ENCODE data around the gene MIEF1.
A peak's percentile ranks its signal among the peaks of the same experiment; 100 is the strongest.

Gene MIEF1

GRCh38 chr22:39528681-39529486, 26.8 kb downstream of the MIEF1 start:
- DNase-seq (ENCODE audit: low spot score), result peak; percentile 74

GRCh38 chr22:39529487-39529851, 27.4 kb downstream of the MIEF1 start:
- DNase-seq (ENCODE audit: low spot score), result no peak

- DNase-seq (ENCODE audit: low spot score), result no peak
Observed at GRCh38 chr22:39530116-39530515, 28.0 kb downstream of the MIEF1 start.

GRCh38 chr22:39530692-39531331, 28.7 kb downstream of the MIEF1 start:
- DNase-seq (ENCODE audit: low spot score), result no peak

GRCh38 chr22:39532215-39533073, 30.4 kb downstream of the MIEF1 start, which contains the start of gene RPS19BP1:
Gene RPS19BP1 (minus strand): TSS chr22:39532748. CDS start chr22:39532738, 10 bp downstream.
- peak; percentile 100 for DNase-seq (ENCODE audit: low spot score)

- no peak for DNase-seq (ENCODE audit: low spot score)
Observed at GRCh38 chr22:39534092-39534506, 32.0 kb downstream of the MIEF1 start.

- DNase-seq (ENCODE audit: low spot score), result peak; percentile 79
Observed at GRCh38 chr22:39534591-39535356, 32.7 kb downstream of the MIEF1 start.

GRCh38 chr22:39535357-39535725, 33.3 kb downstream of the MIEF1 start:
- no peak for DNase-seq (ENCODE audit: low spot score)

GRCh38 chr22:39535831-39536449, 33.9 kb downstream of the MIEF1 start:
- DNase-seq (ENCODE audit: low spot score), result no peak

- DNase-seq (ENCODE audit: low spot score), result no peak
Observed at GRCh38 chr22:39536711-39537110, 34.6 kb downstream of the MIEF1 start.

GRCh38 chr22:39537975-39538374, 35.9 kb downstream of the MIEF1 start:
- DNase-seq (ENCODE audit: low spot score), result no peak

- DNase-seq (ENCODE audit: low spot score), result no peak
Observed at GRCh38 chr22:39543095-39543494, 41.0 kb downstream of the MIEF1 start.

- peak; percentile 57 for DNase-seq (ENCODE audit: low spot score)
Observed at GRCh38 chr22:39545386-39546365, 43.6 kb downstream of the MIEF1 start.

- DNase-seq (ENCODE audit: low spot score), result no peak
Observed at GRCh38 chr22:39546889-39547586, 44.9 kb downstream of the MIEF1 start.

- DNase-seq (ENCODE audit: low spot score), result no peak
Observed at GRCh38 chr22:39547587-39547947, 45.5 kb downstream of the MIEF1 start.

- DNase-seq (ENCODE audit: low spot score), result no peak
Observed at GRCh38 chr22:39553429-39553828, 51.3 kb downstream of the MIEF1 start.

GRCh38 chr22:39554151-39554550, 52.1 kb downstream of the MIEF1 start:
- DNase-seq (ENCODE audit: low spot score), result no peak

- DNase-seq (ENCODE audit: low spot score), result no peak
Observed at GRCh38 chr22:39556970-39557841, 55.1 kb downstream of the MIEF1 start.
